ENCODE results near the gene KIAA1671. TPM values are rescaled to one million over a fixed set of nuclear protein-coding genes. Genes with fewer than 3 reads are reported as not detected.
A peak's percentile ranks its signal among the peaks of the same experiment; 100 is the strongest.

Gene KIAA1671
- total RNA-seq, 4 donors from 2014 or later: 7.6 to 26.1 (median 16.7) TPM

GRCh38 chr22:25112538-25113253 lies 160.2 kb downstream of the KIAA1671 start:
- H3K36me3 ChIP-seq: no peaks in the 10 kb centered on the region
- H3K4me3 ChIP-seq: no peak overlapping the region
- peak overlapping the region in 1 of 2 donors; percentile 11 for H3K27ac ChIP-seq
- H3K9me3 ChIP-seq: peaks cover 0 to 5% of the 10 kb centered on the region in 2 donors
- TF ChIP-seq, protein P1, sequence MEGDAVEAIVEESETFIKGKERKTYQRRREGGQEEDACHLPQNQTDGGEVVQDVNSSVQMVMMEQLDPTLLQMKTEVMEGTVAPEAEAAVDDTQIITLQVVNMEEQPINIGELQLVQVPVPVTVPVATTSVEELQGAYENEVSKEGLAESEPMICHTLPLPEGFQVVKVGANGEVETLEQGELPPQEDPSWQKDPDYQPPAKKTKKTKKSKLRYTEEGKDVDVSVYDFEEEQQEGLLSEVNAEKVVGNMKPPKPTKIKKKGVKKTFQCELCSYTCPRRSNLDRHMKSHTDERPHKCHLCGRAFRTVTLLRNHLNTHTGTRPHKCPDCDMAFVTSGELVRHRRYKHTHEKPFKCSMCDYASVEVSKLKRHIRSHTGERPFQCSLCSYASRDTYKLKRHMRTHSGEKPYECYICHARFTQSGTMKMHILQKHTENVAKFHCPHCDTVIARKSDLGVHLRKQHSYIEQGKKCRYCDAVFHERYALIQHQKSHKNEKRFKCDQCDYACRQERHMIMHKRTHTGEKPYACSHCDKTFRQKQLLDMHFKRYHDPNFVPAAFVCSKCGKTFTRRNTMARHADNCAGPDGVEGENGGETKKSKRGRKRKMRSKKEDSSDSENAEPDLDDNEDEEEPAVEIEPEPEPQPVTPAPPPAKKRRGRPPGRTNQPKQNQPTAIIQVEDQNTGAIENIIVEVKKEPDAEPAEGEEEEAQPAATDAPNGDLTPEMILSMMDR (IDR thresholded peaks at IDR 0.05): no peak
- no peak for TF ChIP-seq POLR2A (IDR thresholded peaks at IDR 0.05)
- H3K4me1 ChIP-seq: peaks cover 0 to 8% of the 10 kb centered on the region in 2 donors
- H3K27me3 ChIP-seq: no peaks in the 10 kb centered on the region
- DNase-seq: no peak
- intact Hi-C loops (cut with DNase I; ENCODE audit: low total_unique reads): no loop called here

GRCh38 chr22:25113316-25113721 lies 160.8 kb downstream of the KIAA1671 start:
- intact Hi-C loops (cut with DNase I; ENCODE audit: low total_unique reads): no loop called here
- no peak for DNase-seq
- Histone ChIP-seq H3K4me1 (peaks cover 0 to 8% of the 10 kb centered on the region in 2 donors), H3K4me3 (no peak overlapping the region), H3K36me3 (no peaks in the 10 kb centered on the region), H3K9me3 (peaks cover 0 to 5% of the 10 kb centered on the region in 2 donors), H3K27me3 (no peaks in the 10 kb centered on the region), H3K27ac (peak overlapping the region in 1 of 2 donors; percentile 1)
- no peak for TF ChIP-seq POLR2A (IDR thresholded peaks at IDR 0.05)
- TF ChIP-seq, protein P1 (IDR thresholded peaks at IDR 0.05): no peak

DNA sequence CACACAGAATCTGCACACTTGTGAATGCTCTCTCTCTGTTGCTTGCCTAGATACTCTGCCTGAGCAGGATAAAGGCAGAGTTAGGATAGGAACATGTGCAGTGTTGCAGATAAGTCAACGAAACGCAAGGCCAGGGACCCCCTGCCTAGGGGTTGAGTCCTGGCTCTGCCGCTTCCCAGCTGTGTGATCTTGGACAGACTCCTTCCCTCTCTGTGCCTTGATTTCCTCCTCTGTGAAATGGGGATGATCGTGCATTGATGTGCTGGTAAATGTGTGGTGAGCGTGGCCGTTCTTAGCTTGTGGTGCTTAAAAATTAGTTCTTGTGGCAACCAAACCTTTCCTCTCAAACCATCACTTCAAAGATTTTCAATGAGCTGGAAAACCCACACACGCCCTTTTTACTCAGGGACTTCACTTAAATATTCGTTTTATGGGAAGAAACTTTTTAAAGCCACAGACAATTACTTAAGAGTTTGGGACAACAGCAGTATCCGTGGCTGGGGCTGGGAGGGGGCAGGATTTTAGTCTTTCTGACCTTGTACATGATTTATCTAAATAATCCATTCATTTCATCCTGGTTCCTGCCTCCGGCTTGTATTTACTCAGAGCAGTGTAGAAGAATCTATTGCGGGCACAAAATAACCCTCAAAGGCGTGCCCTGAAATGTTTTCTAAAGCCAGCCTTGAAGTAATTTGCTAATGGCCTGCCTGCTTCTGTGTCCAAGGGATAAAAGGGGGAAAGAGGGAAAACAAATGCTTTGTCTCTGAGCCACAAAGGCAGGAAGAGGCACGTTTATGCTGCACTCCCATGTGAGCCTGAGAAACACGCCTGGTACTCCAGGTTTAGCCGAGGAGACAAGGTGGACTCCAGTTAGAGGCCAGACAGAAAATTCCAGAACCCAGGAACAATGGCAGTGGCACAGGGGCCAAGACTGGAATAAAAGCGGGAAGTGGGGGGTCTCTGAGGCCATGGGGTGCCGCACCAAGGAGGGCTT lies 162.2 kb downstream of the KIAA1671 start:
- intact Hi-C loops (cut with DNase I; ENCODE audit: low total_unique reads): no loop called here
- H3K36me3 ChIP-seq: no peaks in the 10 kb centered on the region
- H3K27ac ChIP-seq: peak overlapping the region in 1 of 2 donors; percentile 49
- H3K4me1 ChIP-seq: peaks cover 0 to 11% of the 10 kb centered on the region in 2 donors
- no peaks in the 10 kb centered on the region for H3K9me3 ChIP-seq
- TF ChIP-seq, protein P1 (IDR thresholded peaks at IDR 0.05): no peak
- no peak for TF ChIP-seq POLR2A (IDR thresholded peaks at IDR 0.05)
- H3K27me3 ChIP-seq: no peaks in the 10 kb centered on the region
- no peak for DNase-seq
- H3K4me3 ChIP-seq: no peak overlapping the region

- intact Hi-C loops (cut with DNase I; ENCODE audit: low total_unique reads): no loop called here
- Histone ChIP-seq H3K4me3 (no peak overlapping the region), H3K36me3 (no peaks in the 10 kb centered on the region), H3K27ac (peak overlapping the region; percentile 43 to 64), H3K27me3 (no peaks in the 10 kb centered on the region), H3K9me3 (no peaks in the 10 kb centered on the region), H3K4me1 (peaks cover 0 to 8% of the 10 kb centered on the region in 2 donors)
- TF ChIP-seq, protein P1 (IDR thresholded peaks at IDR 0.05): no peak
- TF ChIP-seq POLR2A (IDR thresholded peaks at IDR 0.05): no peak
- DNase-seq: no peak
Measured at GRCh38 chr22:25119609-25120008, 167.1 kb downstream of the KIAA1671 start.
